GM12878 (cell line): Measurements from ENCODE around the gene ANGPTL4.
"Not testable (repeated sequence)": the region's sequence is repeated elsewhere in the genome, so short reads cannot be mapped to it uniquely, and the experiment has no call there.

Experiments
- RCOR1 ChIP-seq: conservative IDR thresholded peaks from 2 replicates; pipeline ENCODE4 v1.6.1; 2012; ENCODE audit warnings: low read depth, low read length, improper control_type of control experiment
- RFX5 ChIP-seq: IDR thresholded peaks from 2 replicates; pipeline ENCODE4 v1.6.1; 2011; ENCODE audit warnings: low read depth, low read length, improper control_type of control experiment

- TF ChIP-seq RCOR1, RFX5: not testable (repeated sequence)
These were observed 14.2 kb upstream of the ANGPTL4 start for GRCh38 chr19:8349629-8350372.
